Measurements from ENCODE around the gene FHL1. TPM values are rescaled to one million over a fixed set of nuclear protein-coding genes. Genes with fewer than 3 reads are reported as not detected.

The FHL1 gene
- polyA plus RNA-seq, 1 donor, result 111 TPM

GRCh38 chrX:136183172-136183571, 35.8 kb downstream of the FHL1 start:
- no peaks in the 10 kb centered on the region for H3K9me3 ChIP-seq (ENCODE audit: control insufficient read depth, low read depth, low read length)
- DNase-seq, result peak in 1 of 2 donors; percentile 52
- no peak overlapping the region for H3K4me3 ChIP-seq (ENCODE audit: low read length)
- H3K27me3 ChIP-seq (ENCODE audit: control insufficient read depth, insufficient read depth, low read length), result no peaks in the 10 kb centered on the region
- no peak overlapping the region for H3K27ac ChIP-seq (ENCODE audit: low read length)
- 83% methylated on average over 1 of the region's 4 CpGs for WGBS (ENCODE audit: insufficient coverage, low lambda C conversion rate)
- H3K4me1 ChIP-seq (ENCODE audit: control insufficient read depth, insufficient read depth, low read length), result no peaks in the 10 kb centered on the region
- no peaks in the 10 kb centered on the region for H3K36me3 ChIP-seq (ENCODE audit: control insufficient read depth, insufficient read depth, low read length)

- Histone ChIP-seq H3K4me1 (ENCODE audit: control insufficient read depth, insufficient read depth, low read length) (no peaks in the 10 kb centered on the region), H3K4me3 (ENCODE audit: low read length) (no peak overlapping the region), H3K36me3 (ENCODE audit: control insufficient read depth, insufficient read depth, low read length) (no peaks in the 10 kb centered on the region), H3K9me3 (ENCODE audit: control insufficient read depth, low read depth, low read length) (no peaks in the 10 kb centered on the region), H3K27me3 (ENCODE audit: control insufficient read depth, insufficient read depth, low read length) (no peaks in the 10 kb centered on the region), H3K27ac (ENCODE audit: low read length) (no peak overlapping the region)
- no peak for DNase-seq
- WGBS (ENCODE audit: insufficient coverage, low lambda C conversion rate), result no CpG with 5 or more reads among the region's 1 CpG
These were observed 36.6 kb downstream of the FHL1 start for GRCh38 chrX:136183917-136184316.

- Histone ChIP-seq H3K4me3 (ENCODE audit: low read length) (no peak overlapping the region), H3K9me3 (ENCODE audit: control insufficient read depth, low read depth, low read length) (no peaks in the 10 kb centered on the region), H3K4me1 (ENCODE audit: control insufficient read depth, insufficient read depth, low read length) (no peaks in the 10 kb centered on the region), H3K27me3 (ENCODE audit: control insufficient read depth, insufficient read depth, low read length) (no peaks in the 10 kb centered on the region), H3K27ac (ENCODE audit: low read length) (no peak overlapping the region), H3K36me3 (ENCODE audit: control insufficient read depth, insufficient read depth, low read length) (no peaks in the 10 kb centered on the region)
- WGBS (ENCODE audit: insufficient coverage, low lambda C conversion rate), result no CpG with 5 or more reads among the region's 8 CpGs
- peak in 1 of 2 donors; percentile 25 for DNase-seq
These were observed 38.2 kb downstream of the FHL1 start for GRCh38 chrX:136185401-136186022.

- Histone ChIP-seq H3K27me3 (ENCODE audit: control insufficient read depth, insufficient read depth, low read length) (no peaks in the 10 kb centered on the region), H3K9me3 (ENCODE audit: control insufficient read depth, low read depth, low read length) (no peaks in the 10 kb centered on the region), H3K4me1 (ENCODE audit: control insufficient read depth, insufficient read depth, low read length) (no peaks in the 10 kb centered on the region), H3K27ac (ENCODE audit: low read length) (no peak overlapping the region), H3K36me3 (ENCODE audit: control insufficient read depth, insufficient read depth, low read length) (no peaks in the 10 kb centered on the region), H3K4me3 (ENCODE audit: low read length) (no peak overlapping the region)
- no CpG with 5 or more reads among the region's 3 CpGs for WGBS (ENCODE audit: insufficient coverage, low lambda C conversion rate)
- no peak for DNase-seq
These were observed 38.7 kb downstream of the FHL1 start for GRCh38 chrX:136186023-136186413.

- Histone ChIP-seq H3K27ac (ENCODE audit: low read length) (no peak overlapping the region), H3K4me3 (ENCODE audit: low read length) (no peak overlapping the region), H3K9me3 (ENCODE audit: control insufficient read depth, low read depth, low read length) (no peaks in the 10 kb centered on the region), H3K36me3 (ENCODE audit: control insufficient read depth, insufficient read depth, low read length) (no peaks in the 10 kb centered on the region), H3K27me3 (ENCODE audit: control insufficient read depth, insufficient read depth, low read length) (no peaks in the 10 kb centered on the region), H3K4me1 (ENCODE audit: control insufficient read depth, insufficient read depth, low read length) (no peaks in the 10 kb centered on the region)
- DNase-seq, result peak in 1 of 2 donors; percentile 41
- WGBS (ENCODE audit: insufficient coverage, low lambda C conversion rate), result no CpG with 5 or more reads among the region's 2 CpGs
These were observed 41.9 kb downstream of the FHL1 start for GRCh38 chrX:136189222-136189621.

DNA sequence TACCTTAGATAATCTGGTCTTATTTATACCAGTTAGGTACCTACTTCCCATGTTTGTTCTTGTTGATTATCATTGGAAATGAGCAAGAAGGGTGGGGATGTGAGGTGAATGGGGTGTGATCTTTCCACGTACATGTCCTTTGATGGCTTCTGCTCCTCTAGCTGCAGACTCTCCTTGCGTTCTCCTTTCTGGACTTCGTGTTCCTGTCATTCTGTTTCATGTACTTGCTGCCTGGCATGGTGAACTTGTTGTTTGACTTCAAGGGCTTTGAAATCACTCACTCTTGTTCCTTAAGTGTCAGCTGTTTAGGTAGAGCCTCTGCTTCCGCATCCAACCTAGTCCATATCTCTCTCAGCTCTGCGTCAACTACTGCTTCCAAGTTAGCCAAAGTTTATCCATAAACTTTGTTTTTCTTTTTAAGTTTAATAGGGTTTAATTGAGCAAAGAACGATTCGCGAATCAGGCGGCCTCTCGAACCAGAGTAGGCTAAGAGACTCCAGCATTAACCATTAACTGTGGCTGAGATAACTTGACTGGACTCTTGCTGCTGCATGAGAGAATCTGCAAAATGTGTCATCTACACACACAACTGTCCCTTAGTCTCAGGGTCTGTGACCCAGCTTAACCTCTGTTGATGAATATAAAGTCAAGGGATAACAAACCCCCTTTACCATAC, 42.8 kb downstream of the FHL1 start:
- Histone ChIP-seq H3K27ac (ENCODE audit: low read length) (no peak overlapping the region), H3K27me3 (ENCODE audit: control insufficient read depth, insufficient read depth, low read length) (no peaks in the 10 kb centered on the region), H3K36me3 (ENCODE audit: control insufficient read depth, insufficient read depth, low read length) (no peaks in the 10 kb centered on the region), H3K4me1 (ENCODE audit: control insufficient read depth, insufficient read depth, low read length) (no peaks in the 10 kb centered on the region), H3K9me3 (ENCODE audit: control insufficient read depth, low read depth, low read length) (no peaks in the 10 kb centered on the region), H3K4me3 (ENCODE audit: low read length) (no peak overlapping the region)
- no CpG with 5 or more reads among the region's 10 CpGs for WGBS (ENCODE audit: insufficient coverage, low lambda C conversion rate)
- no peak for DNase-seq

GRCh38 chrX:136191171-136191570, 43.8 kb downstream of the FHL1 start:
- Histone ChIP-seq H3K27me3 (ENCODE audit: control insufficient read depth, insufficient read depth, low read length) (no peaks in the 10 kb centered on the region), H3K27ac (ENCODE audit: low read length) (no peak overlapping the region), H3K36me3 (ENCODE audit: control insufficient read depth, insufficient read depth, low read length) (no peaks in the 10 kb centered on the region), H3K4me1 (ENCODE audit: control insufficient read depth, insufficient read depth, low read length) (no peaks in the 10 kb centered on the region), H3K4me3 (ENCODE audit: low read length) (no peak overlapping the region), H3K9me3 (ENCODE audit: control insufficient read depth, low read depth, low read length) (no peaks in the 10 kb centered on the region)
- no peak for DNase-seq
- 100% methylated on average over 1 of the region's 6 CpGs for WGBS (ENCODE audit: insufficient coverage, low lambda C conversion rate)

DNA sequence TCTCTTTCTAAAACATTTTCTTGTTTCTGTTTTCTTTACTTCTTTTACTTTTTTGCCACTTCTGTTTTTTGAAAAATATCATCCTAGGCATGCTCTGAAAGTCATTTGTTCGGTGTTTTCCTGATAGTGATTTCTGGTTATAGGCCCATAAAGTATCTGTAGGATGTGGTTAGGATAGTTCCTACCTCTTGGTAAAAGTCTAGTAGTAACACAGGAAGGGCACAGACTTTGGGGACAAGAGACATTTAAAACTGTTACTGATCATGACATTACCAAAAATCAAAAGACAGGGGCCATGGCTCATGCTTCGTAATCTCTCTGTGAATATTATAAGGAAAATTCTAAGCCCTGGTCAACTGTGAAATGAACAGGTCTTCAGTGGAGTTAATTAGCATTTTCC, 44.8 kb downstream of the FHL1 start:
- no peaks in the 10 kb centered on the region for H3K36me3 ChIP-seq (ENCODE audit: control insufficient read depth, insufficient read depth, low read length)
- no peaks in the 10 kb centered on the region for H3K27me3 ChIP-seq (ENCODE audit: control insufficient read depth, insufficient read depth, low read length)
- H3K9me3 ChIP-seq (ENCODE audit: control insufficient read depth, low read depth, low read length), result no peaks in the 10 kb centered on the region
- no peaks in the 10 kb centered on the region for H3K4me1 ChIP-seq (ENCODE audit: control insufficient read depth, insufficient read depth, low read length)
- no peak for DNase-seq
- H3K4me3 ChIP-seq (ENCODE audit: low read length), result no peak overlapping the region
- no CpG with 5 or more reads among the region's 2 CpGs for whole genome bisulfite sequencing (ENCODE audit: insufficient coverage, low lambda C conversion rate)
- no peak overlapping the region for H3K27ac ChIP-seq (ENCODE audit: low read length)

GRCh38 chrX:136192839-136193414, 45.6 kb downstream of the FHL1 start:
- Histone ChIP-seq H3K4me3 (ENCODE audit: low read length) (no peak overlapping the region), H3K27ac (ENCODE audit: low read length) (no peak overlapping the region), H3K36me3 (ENCODE audit: control insufficient read depth, insufficient read depth, low read length) (no peaks in the 10 kb centered on the region), H3K27me3 (ENCODE audit: control insufficient read depth, insufficient read depth, low read length) (no peaks in the 10 kb centered on the region), H3K4me1 (ENCODE audit: control insufficient read depth, insufficient read depth, low read length) (no peaks in the 10 kb centered on the region), H3K9me3 (ENCODE audit: control insufficient read depth, low read depth, low read length) (no peaks in the 10 kb centered on the region)
- no peak for DNase-seq
- no CpG with 5 or more reads among the region's 3 CpGs for WGBS (ENCODE audit: insufficient coverage, low lambda C conversion rate)

DNA sequence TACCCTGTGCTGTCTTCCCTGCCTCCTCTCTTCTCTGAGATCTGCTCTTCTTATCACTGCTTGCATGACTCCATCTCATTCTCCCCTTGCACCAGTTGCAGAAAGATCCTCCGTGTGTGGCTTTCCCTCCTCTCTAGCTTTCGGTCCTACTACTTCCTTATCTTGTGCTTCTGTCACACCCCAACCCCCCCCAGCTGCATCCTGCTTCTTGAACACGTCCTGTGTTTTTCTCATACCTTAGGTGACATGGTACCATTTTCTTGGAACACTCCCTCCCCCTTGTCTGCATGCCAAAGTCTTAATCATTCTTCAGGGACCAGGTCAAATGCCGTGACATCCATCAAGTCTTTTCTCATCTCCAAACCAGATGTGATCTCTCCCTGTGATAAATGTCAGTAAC, 46.4 kb downstream of the FHL1 start:
- Histone ChIP-seq H3K4me1 (ENCODE audit: control insufficient read depth, insufficient read depth, low read length) (no peaks in the 10 kb centered on the region), H3K4me3 (ENCODE audit: low read length) (no peak overlapping the region), H3K27me3 (ENCODE audit: control insufficient read depth, insufficient read depth, low read length) (no peaks in the 10 kb centered on the region), H3K9me3 (ENCODE audit: control insufficient read depth, low read depth, low read length) (no peaks in the 10 kb centered on the region), H3K36me3 (ENCODE audit: control insufficient read depth, insufficient read depth, low read length) (no peaks in the 10 kb centered on the region), H3K27ac (ENCODE audit: low read length) (no peak overlapping the region)
- DNase-seq, result no peak
- 74% methylated on average over 2 of the region's 4 CpGs for WGBS (ENCODE audit: insufficient coverage, low lambda C conversion rate)
